Body of pancreas (tissue), 4 donors: Measurements from ENCODE around the gene TACR1.

Experiments
- POLR2A ChIP-seq, 3 donors: fragments of 450-650 bp; IDR thresholded peaks; one replicate each; pipeline ENCODE4 v1.6.1; 2016; ENCODE audit warnings: antibody characterized with exemption in 3 of 3, mild to moderate bottlenecking in 2 of 3
- TF ChIP-seq, protein P1 (sequence below), 7 experiments: fragments of 450-650 bp in 4 of 7; fragments of 200-600 bp in 3 of 7; sonication (generic) in 3 of 7; IDR thresholded peaks; one replicate each; pipeline ENCODE4 v1.5.1; 2016 to 2019; ENCODE audit warnings: antibody characterized with exemption in 7 of 7

DNA sequence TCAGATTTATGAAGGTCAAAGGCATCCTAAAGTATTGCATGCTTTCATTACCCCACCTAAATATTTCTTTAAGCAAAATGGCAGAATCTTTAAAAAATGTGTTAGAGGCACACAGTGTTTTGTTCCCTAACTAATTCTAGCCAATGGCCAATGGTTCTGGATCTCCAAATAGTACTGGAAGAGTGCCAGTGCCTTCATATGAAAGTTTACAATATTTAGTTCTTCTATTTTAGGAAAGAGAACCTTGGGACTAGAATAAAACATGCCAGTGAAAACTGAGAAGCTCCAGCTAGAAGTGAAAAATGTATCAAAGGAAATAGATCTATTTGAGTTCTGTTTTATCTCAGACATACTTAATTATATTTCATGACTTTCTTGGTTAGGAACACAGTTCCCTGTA, 37.1 kb downstream of the TACR1 start:
- TF ChIP-seq POLR2A (IDR thresholded peaks at IDR 0.05): no peak
- TF ChIP-seq, protein P1, sequence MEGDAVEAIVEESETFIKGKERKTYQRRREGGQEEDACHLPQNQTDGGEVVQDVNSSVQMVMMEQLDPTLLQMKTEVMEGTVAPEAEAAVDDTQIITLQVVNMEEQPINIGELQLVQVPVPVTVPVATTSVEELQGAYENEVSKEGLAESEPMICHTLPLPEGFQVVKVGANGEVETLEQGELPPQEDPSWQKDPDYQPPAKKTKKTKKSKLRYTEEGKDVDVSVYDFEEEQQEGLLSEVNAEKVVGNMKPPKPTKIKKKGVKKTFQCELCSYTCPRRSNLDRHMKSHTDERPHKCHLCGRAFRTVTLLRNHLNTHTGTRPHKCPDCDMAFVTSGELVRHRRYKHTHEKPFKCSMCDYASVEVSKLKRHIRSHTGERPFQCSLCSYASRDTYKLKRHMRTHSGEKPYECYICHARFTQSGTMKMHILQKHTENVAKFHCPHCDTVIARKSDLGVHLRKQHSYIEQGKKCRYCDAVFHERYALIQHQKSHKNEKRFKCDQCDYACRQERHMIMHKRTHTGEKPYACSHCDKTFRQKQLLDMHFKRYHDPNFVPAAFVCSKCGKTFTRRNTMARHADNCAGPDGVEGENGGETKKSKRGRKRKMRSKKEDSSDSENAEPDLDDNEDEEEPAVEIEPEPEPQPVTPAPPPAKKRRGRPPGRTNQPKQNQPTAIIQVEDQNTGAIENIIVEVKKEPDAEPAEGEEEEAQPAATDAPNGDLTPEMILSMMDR (IDR thresholded peaks at IDR 0.05): no peak
